Right lobe of liver (tissue), 4 donors: ENCODE measurements around the gene ARHGAP22.

Experiments
- CTCF ChIP-seq, 4 donors: fragments of 200-600 bp in 3 of 4; fragments of 450-650 bp in 1 of 4; IDR thresholded peaks; one replicate each; pipeline versions ENCODE4 v1.5.1 to v1.8.0; 2016 to 2022; ENCODE audit warnings: antibody characterized with exemption in 4 of 4, mild to moderate bottlenecking in 2 of 4
- POLR2A ChIP-seq: fragments of 450-650 bp; IDR thresholded peaks from one replicate; pipeline ENCODE4 v1.6.1; 2017; ENCODE audit warnings: antibody characterized with exemption, mild to moderate bottlenecking
- donor health status: DM: no; HTN: no; CAD: no.
- donor health status: DM: no; HTN: no; CAD: no.
- donor health status: DM: no; HTN: yes; CAD: no.

GRCh38 chr10:48461623-48462481 is 143.0 kb downstream of the ARHGAP22 start:
- TF ChIP-seq CTCF (IDR thresholded peaks at IDR 0.05) = no peak
- TF ChIP-seq POLR2A = no peak
